IPS DF 19.7 (cell line): ENCODE results near the gene SMPDL3A.

Experiments
- DNase-seq: peaks from one replicate; pipeline ENCODE4 v3.0.0-alpha.2; 2013; ENCODE audit warnings: low read depth, low spot score

SMPDL3A gene

DNA sequence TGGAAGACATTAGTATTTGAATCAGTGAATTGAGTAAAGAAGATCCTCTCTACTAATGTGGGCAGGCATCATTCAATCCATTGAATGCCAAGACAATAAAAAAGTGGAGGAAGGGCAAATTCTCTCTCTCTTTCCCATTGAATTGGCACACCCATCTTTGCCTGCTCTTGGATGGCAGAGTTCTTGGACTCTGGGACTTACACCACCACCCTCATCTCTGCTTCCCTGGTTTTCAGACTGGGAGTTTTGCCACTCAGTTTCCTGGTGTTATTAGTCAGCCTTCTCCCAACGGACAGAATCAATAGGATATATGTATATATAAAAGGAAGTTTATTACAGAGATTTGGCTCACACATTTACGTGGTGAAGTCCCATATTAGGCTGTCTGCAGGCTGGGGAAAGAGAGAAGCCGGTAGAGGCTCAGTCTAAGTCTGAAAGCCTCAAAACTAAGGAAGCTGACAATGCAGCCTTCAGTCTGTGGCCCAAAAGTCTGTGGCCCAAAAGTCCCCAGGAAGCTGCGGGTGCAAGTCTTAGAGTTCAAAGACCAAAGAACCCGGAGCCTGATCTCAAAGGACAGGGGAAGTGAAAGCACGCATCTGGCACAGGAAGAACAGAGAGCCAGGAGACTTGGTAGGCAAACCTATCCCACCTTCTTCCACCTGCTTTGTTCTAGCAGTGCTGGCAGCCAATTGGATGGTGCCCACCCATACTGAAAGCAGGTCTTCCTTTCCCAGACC, 64.4 kb downstream of the SMPDL3A start:
- no peak for DNase-seq
